ENCODE data around the gene SOX21. TPM values are rescaled to one million over a fixed set of nuclear protein-coding genes. Genes with fewer than 3 reads are reported as not detected.

Gene SOX21
- total and polyA plus RNA-seq, 4 donors, result 0.22 to 0.46 (median 0.31) TPM

GRCh38 chr13:94710065-94710781 is 2.1 kb downstream of the SOX21 start:
- Histone ChIP-seq H3K36me3 (ENCODE audit: control insufficient read depth in 4 of 4, insufficient read depth in 4 of 4, low read length in 4 of 4) (no peaks in the 10 kb centered on the region), H3K27me3 (ENCODE audit: control insufficient read depth in 3 of 3, insufficient read depth in 3 of 3, low read length in 2 of 3) (peaks cover 30 to 81% (median 81%) of the 10 kb centered on the region in 3 donors), H3K9ac (ENCODE audit: insufficient read depth in 1 of 2, low read length in 2 of 2) (no peak overlapping the region), H3K9me3 (ENCODE audit: control insufficient read depth in 4 of 4, insufficient read depth in 3 of 4, low read length in 3 of 4) (peaks cover 0 to 6% (median 0%) of the 10 kb centered on the region in 4 donors), H3K4me3 (no peak overlapping the region), H3K27ac (ENCODE audit: low read depth in 1 of 2, low read length in 1 of 2) (no peak overlapping the region), H3K4me1 (ENCODE audit: control insufficient read depth in 5 of 5, insufficient read depth in 5 of 5, low read length in 5 of 5) (peaks cover 0 to 27% (median 8%) of the 10 kb centered on the region in 5 donors)
- ATAC-seq (ENCODE audit: insufficient read depth, low FRiP score) (no peak), DNase-seq (peak; percentile 23 to 67 (median 31))
- no peak for TF ChIP-seq CTCF (IDR thresholded peaks at IDR 0.05; ENCODE audit: control extremely low read depth, extremely low read depth)
- WGBS, 2 donors, result 11 to 16% methylated on average over 18 of the region's 18 CpGs

GRCh38 chr13:94709001-94709834 is 3.1 kb downstream of the SOX21 start:
- 6 to 16% methylated on average over 7 of the region's 7 CpGs for WGBS, 2 donors
- DNase-seq (peak in 2 of 3 donors; percentile 31 to 66), ATAC-seq (ENCODE audit: insufficient read depth, low FRiP score) (no peak)
- Histone ChIP-seq H3K36me3 (ENCODE audit: control insufficient read depth in 4 of 4, insufficient read depth in 4 of 4, low read length in 4 of 4) (no peaks in the 10 kb centered on the region), H3K4me3 (no peak overlapping the region), H3K4me1 (ENCODE audit: control insufficient read depth in 5 of 5, insufficient read depth in 5 of 5, low read length in 5 of 5) (peaks cover 0 to 27% (median 8%) of the 10 kb centered on the region in 5 donors), H3K9me3 (ENCODE audit: control insufficient read depth in 4 of 4, insufficient read depth in 3 of 4, low read length in 3 of 4) (peaks cover 0 to 6% (median 0%) of the 10 kb centered on the region in 4 donors), H3K27me3 (ENCODE audit: control insufficient read depth in 3 of 3, insufficient read depth in 3 of 3, low read length in 2 of 3) (peaks cover 30 to 80% (median 80%) of the 10 kb centered on the region in 3 donors), H3K27ac (ENCODE audit: low read depth in 1 of 2, low read length in 1 of 2) (no peak overlapping the region), H3K9ac (ENCODE audit: insufficient read depth in 1 of 2, low read length in 2 of 2) (no peak overlapping the region)
- no peak for TF ChIP-seq CTCF (IDR thresholded peaks at IDR 0.05; ENCODE audit: control extremely low read depth, extremely low read depth)

GRCh38 chr13:94708031-94708859 is 4.1 kb downstream of the SOX21 start:
- peaks cover 29 to 82% (median 80%) of the 10 kb centered on the region in 3 donors for H3K27me3 ChIP-seq (ENCODE audit: control insufficient read depth in 3 of 3, insufficient read depth in 3 of 3, low read length in 2 of 3)
- no peak overlapping the region for H3K27ac ChIP-seq (ENCODE audit: low read depth in 1 of 2, low read length in 1 of 2)
- no peak overlapping the region for H3K4me3 ChIP-seq
- H3K36me3 ChIP-seq (ENCODE audit: control insufficient read depth in 4 of 4, insufficient read depth in 4 of 4, low read length in 4 of 4), result no peaks in the 10 kb centered on the region
- no peak for TF ChIP-seq CTCF (IDR thresholded peaks at IDR 0.05; ENCODE audit: control extremely low read depth, extremely low read depth)
- peaks cover 0 to 24% (median 8%) of the 10 kb centered on the region in 5 donors for H3K4me1 ChIP-seq (ENCODE audit: control insufficient read depth in 5 of 5, insufficient read depth in 5 of 5, low read length in 5 of 5)
- 9 to 10% methylated on average over 31 of the region's 31 CpGs for WGBS, 2 donors
- H3K9me3 ChIP-seq (ENCODE audit: control insufficient read depth in 4 of 4, insufficient read depth in 3 of 4, low read length in 3 of 4), result peaks cover 0 to 8% (median 0%) of the 10 kb centered on the region in 4 donors
- DNase-seq (peak; percentile 19 to 60 (median 41)), ATAC-seq (ENCODE audit: insufficient read depth, low FRiP score) (no peak)
- H3K9ac ChIP-seq (ENCODE audit: insufficient read depth in 1 of 2, low read length in 2 of 2), result no peak overlapping the region

Data from lung (tissue), 12 donors.